GM12878 (cell line): Measurements from ENCODE around the gene ZNF669. TPM values are rescaled to one million over a fixed set of nuclear protein-coding genes. Genes with fewer than 3 reads are reported as not detected.
A peak's percentile ranks its signal among the peaks of the same experiment; 100 is the strongest.

ENCODE experiments used
- ATF7 ChIP-seq: fragments of 450-650 bp; IDR thresholded peaks from 2 replicates; pipeline ENCODE4 v1.6.1; 2016; ENCODE audit warnings: low read depth, mild to moderate bottlenecking
- BACH1 ChIP-seq: fragments of 450-650 bp; IDR thresholded peaks from 2 replicates; pipeline ENCODE4 v1.6.1; 2017; ENCODE audit warnings: mild to moderate bottlenecking, borderline replicate concordance
- BMI1 ChIP-seq: fragments of 450-650 bp; IDR thresholded peaks from 2 replicates; pipeline ENCODE4 v1.6.1; 2016; ENCODE audit warnings: mild to moderate bottlenecking, moderate library complexity, borderline replicate concordance
- BRCA1 ChIP-seq: IDR thresholded peaks from 2 replicates; pipeline ENCODE4 v1.6.1; 2011; ENCODE audit warnings: low read depth, low read length, improper control_type of control experiment
- CREB1 ChIP-seq: IDR thresholded peaks from 2 replicates; pipeline ENCODE4 v1.6.1; 2012; ENCODE audit warnings: low read depth, mild to moderate bottlenecking, inconsistent platforms
- CREM ChIP-seq: IDR thresholded peaks from 2 replicates; pipeline ENCODE4 v1.6.1; 2014; ENCODE audit warnings: antibody characterized with exemption, low read depth
- ELK1 ChIP-seq: IDR thresholded peaks from 2 replicates; pipeline ENCODE4 v1.6.1; 2012; ENCODE audit warnings: low read depth, low read length, improper control_type of control experiment
- FOS ChIP-seq: IDR thresholded peaks from 3 replicates; pipeline ENCODE4 v1.6.1; 2011; ENCODE audit warnings: borderline replicate concordance; ENCODE audit not compliant: insufficient read length; ENCODE audit errors: extremely low read depth
- HCFC1 ChIP-seq: fragments of 150-350 bp; IDR thresholded peaks from 2 replicates; pipeline ENCODE4 v1.6.1; 2014; ENCODE audit warnings: low read length
- HDAC6 ChIP-seq: fragments of 200-600 bp; sonication (generic); IDR thresholded peaks from one replicate; pipeline ENCODE4 v1.8.0; 2017; ENCODE audit warnings: antibody characterized with exemption; ENCODE audit not compliant: unreplicated experiment
- HDGF ChIP-seq: fragments of 450-650 bp; IDR thresholded peaks from 2 replicates; pipeline ENCODE4 v1.6.1; 2016; ENCODE audit warnings: antibody characterized with exemption
- LARP7 ChIP-seq: fragments of 450-650 bp; IDR thresholded peaks from 2 replicates; pipeline ENCODE4 v1.6.1; 2017; ENCODE audit warnings: mild to moderate bottlenecking
- MEF2A ChIP-seq: IDR thresholded peaks from 2 replicates; pipeline ENCODE4 v1.6.1; 2011; ENCODE audit warnings: low read depth, mild to moderate bottlenecking, low read length, moderate library complexity; ENCODE audit not compliant: insufficient read depth
- MEF2B ChIP-seq: fragments of 450-650 bp; IDR thresholded peaks from 2 replicates; pipeline ENCODE4 v1.6.1; 2018; ENCODE audit warnings: mild to moderate bottlenecking, moderate library complexity; ENCODE audit not compliant: partially characterized antibody, poor library complexity, severe bottlenecking
- MTA3 ChIP-seq: IDR thresholded peaks from 2 replicates; pipeline ENCODE4 v1.6.1; 2012; ENCODE audit warnings: low read length, inconsistent platforms, borderline replicate concordance
- NBN ChIP-seq: fragments of 450-650 bp; IDR thresholded peaks from 2 replicates; pipeline ENCODE4 v1.6.1; 2016
- NR2C2 ChIP-seq: IDR thresholded peaks from 2 replicates; pipeline ENCODE4 v1.6.1; 2011; ENCODE audit warnings: borderline replicate concordance, low read depth; ENCODE audit not compliant: control insufficient read depth, insufficient read length
- PAX8 ChIP-seq: fragments of 450-650 bp; IDR thresholded peaks from 2 replicates; pipeline ENCODE4 v1.6.1; 2017; ENCODE audit warnings: mild to moderate bottlenecking, moderate library complexity
- POLR2AphosphoS5 ChIP-seq: IDR thresholded peaks from 2 replicates; pipeline ENCODE4 v1.6.1; 2011; ENCODE audit warnings: mild to moderate bottlenecking, low read length, inconsistent platforms
- RAD21 ChIP-seq: IDR thresholded peaks from 2 replicates; pipeline ENCODE4 v1.6.1; 2011; ENCODE audit warnings: mild to moderate bottlenecking, low read depth, low read length, moderate library complexity; ENCODE audit not compliant: insufficient read depth
- RAD51 ChIP-seq: fragments of 450-650 bp; IDR thresholded peaks from 2 replicates; pipeline ENCODE4 v1.6.1; 2016; ENCODE audit warnings: moderate library complexity, mild to moderate bottlenecking, inconsistent platforms
- RUNX3 ChIP-seq: IDR thresholded peaks from 2 replicates; pipeline ENCODE4 v1.6.1; 2012; ENCODE audit warnings: low read length, inconsistent platforms
- SMAD5 ChIP-seq: IDR thresholded peaks from 2 replicates; pipeline ENCODE4 v1.6.1; 2016; ENCODE audit warnings: antibody characterized with exemption, low read depth
- SMC3 ChIP-seq: IDR thresholded peaks from 2 replicates; pipeline ENCODE4 v1.6.1; 2011; ENCODE audit warnings: low read length, improper control_type of control experiment, borderline replicate concordance
- SREBF2 ChIP-seq: IDR thresholded peaks from 2 replicates; pipeline ENCODE4 v1.6.1; 2012; ENCODE audit warnings: mild to moderate bottlenecking, low read length
- SRF ChIP-seq, 2 experiments: IDR thresholded peaks; 2 replicates each; pipeline ENCODE4 v1.6.1; 2011; ENCODE audit warnings: low read depth in 2 of 2, low read length in 2 of 2, mild to moderate bottlenecking in 1 of 2, moderate library complexity in 1 of 2
- TAF1 ChIP-seq: IDR thresholded peaks from 2 replicates; pipeline ENCODE4 v1.6.1; 2011; ENCODE audit warnings: mild to moderate bottlenecking, low read depth, low read length, borderline replicate concordance
- TCF3 ChIP-seq: IDR thresholded peaks from 2 replicates; pipeline ENCODE4 v1.6.1; 2012; ENCODE audit warnings: low read depth, mild to moderate bottlenecking, low read length, borderline replicate concordance; ENCODE audit not compliant: insufficient read depth
- ZBTB40 ChIP-seq: fragments of 450-650 bp; IDR thresholded peaks from 2 replicates; pipeline ENCODE4 v1.6.1; 2016; ENCODE audit warnings: mild to moderate bottlenecking, moderate library complexity, borderline replicate concordance
- polyA plus RNA-seq, 11 experiments: library from polyadenylated mRNA; depleted of rRNA in 4 of 11; unstranded in 6 of 11; stranded (reverse) in 5 of 11; fragments of >200 nt; fragmentation: Nextera tagmentation in 4 of 11; fragmentation: Illumina TruSeq in 1 of 11; extraction: Ambion mirVana in 4 of 11; extraction: Trizol in 1 of 11; gene quantifications; 1 replicate in 1 of 11; 2 replicates in 10 of 11; pipeline versions ENCODE4 v1.2.1 to v1.2.3, GENCODE V29; 2011 to 2016; ENCODE audit warnings: inconsistent platforms in 2 of 11, missing spikeins in 2 of 11, low read depth in 1 of 11
- total RNA-seq, 4 experiments: library from RNA; depleted of rRNA in 3 of 4; stranded (reverse); fragments of >200 nt in 3 of 4; fragmentation: Illumina TruSeq in 1 of 4; extraction: Trizol in 1 of 4; gene quantifications; 2 replicates each; pipeline versions ENCODE4 v1.2.1 to v1.2.3, GENCODE V29; 2013 to 2021

Gene ZNF669
- total and polyA plus RNA-seq, 10 of the 15 experiments (the other 5 are each of a cell fraction or from before 2014, with no cell fraction given), result 4.8 to 11.1 (median 5.8) TPM

- no peak for TF ChIP-seq HDAC6
- TF ChIP-seq RAD21, result no peak
- TF ChIP-seq PAX8, result no peak
- no peak for TF ChIP-seq NR2C2
- peak; percentile 10; the same call in 1 of the 2 replicates for TF ChIP-seq MEF2A
- TF ChIP-seq CREM, result peak; percentile 59; the same call in 1 of the 2 replicates
- TF ChIP-seq MEF2B, result peak; percentile 40
- no peak for TF ChIP-seq BACH1
- TF ChIP-seq HDGF, result 0 out of 2 replicates have a peak, but pooled peaks have one; percentile 44
- TF ChIP-seq SREBF2, result no peak
- peak; percentile 79 for TF ChIP-seq RUNX3
- TF ChIP-seq BMI1, result no peak
- peak; percentile 92 for TF ChIP-seq ZBTB40
- TF ChIP-seq ELK1, result 0 out of 2 replicates have a peak, but pooled peaks have one; percentile 29
- peak; percentile 73; the same call in 1 of the 2 replicates for TF ChIP-seq SMAD5
- TF ChIP-seq POLR2AphosphoS5, result peak; percentile 93
- peak; percentile 86 for TF ChIP-seq ATF7
- peak in 1 of 2 experiments; percentile 52; a peak in 2 of 4 replicates for TF ChIP-seq SRF (IDR thresholded peaks at IDR 0.05; ENCODE audit: low read depth in 2 of 2, low read length in 2 of 2)
- TF ChIP-seq HCFC1, result 0 out of 2 replicates have a peak, but pooled peaks have one; percentile 39
- TF ChIP-seq NBN, result peak; percentile 65; the same call in 1 of the 2 replicates
- TF ChIP-seq SMC3, result no peak
- TF ChIP-seq BRCA1, result 0 out of 2 replicates have a peak, but pooled peaks have one; percentile 7
- peak; percentile 79 for TF ChIP-seq CREB1
- peak; percentile 84 for TF ChIP-seq TAF1
- peak; percentile 76 for TF ChIP-seq RAD51
- TF ChIP-seq MTA3, result no peak
- peak; percentile 16 for TF ChIP-seq FOS
- TF ChIP-seq LARP7, result peak; percentile 81
- TF ChIP-seq TCF3, result peak; percentile 24; the same call in 1 of the 2 replicates
These were observed at the start of gene ZNF669 (continued) for GRCh38 chr1:247103859-247104591.
